T47D (cell line): ENCODE measurements around the gene DNAAF8.
A peak's percentile ranks its signal among the peaks of the same experiment; 100 is the strongest.

Experiments
- DNase-seq, 2 experiments: peaks; one replicate each; pipeline versions ENCODE4 v3.0.0 to v3.0.0-alpha.2; 2011 to 2012; ENCODE audit warnings: low read depth in 1 of 2, low spot score in 1 of 2
- JUND ChIP-seq: IDR thresholded peaks from 2 replicates; pipeline ENCODE4 v1.6.1; 2012; ENCODE audit warnings: low read depth
- in situ Hi-C: cut with HindIII; loops from 2 replicates; pipeline ENCODE4 v1.10.0; 2016; ENCODE audit warnings: low sequenced_read_pairs, low pct_unique_long_range_greater_than_20kb

DNAAF8 gene

GRCh38 chr16:4734063-4734729 is at the start of gene DNAAF8, which contains the start of gene ANKS3:
TSS of gene DNAAF8 (plus strand) at chr16:4734537. CDS start at chr16:4736515, 1,978 bp downstream.
TSS of gene ANKS3 (minus strand) at chr16:4734271. CDS start at chr16:4730149, 4,122 bp downstream.
- in situ Hi-C loops = no loop called here
- peak; percentile 97 to 99 for DNase-seq
- TF ChIP-seq JUND = no peak

- no peak for DNase-seq
- TF ChIP-seq JUND = no peak
- in situ Hi-C loops = no loop called here
Observed at GRCh38 chr16:4684763-4685162, 49.6 kb upstream of the DNAAF8 start.

GRCh38 chr16:4685292-4685691 is 49.0 kb upstream of the DNAAF8 start:
- no peak for TF ChIP-seq JUND
- in situ Hi-C loops = no loop called here
- DNase-seq = no peak

- no peak for DNase-seq
- in situ Hi-C loops = no loop called here
- TF ChIP-seq JUND = no peak
Observed at GRCh38 chr16:4685776-4686496, 48.4 kb upstream of the DNAAF8 start.

GRCh38 chr16:4686497-4687210 is 47.7 kb upstream of the DNAAF8 start:
- no peak for DNase-seq
- in situ Hi-C loops = no loop called here
- TF ChIP-seq JUND = no peak

GRCh38 chr16:4687416-4687815 is 46.9 kb upstream of the DNAAF8 start:
- in situ Hi-C loops = no loop called here
- no peak for TF ChIP-seq JUND
- DNase-seq = no peak

- TF ChIP-seq JUND = no peak
- in situ Hi-C loops = no loop called here
- DNase-seq = no peak
Observed at GRCh38 chr16:4687946-4688673, 46.2 kb upstream of the DNAAF8 start.

- no peak for TF ChIP-seq JUND
- DNase-seq = no peak
- in situ Hi-C loops = no loop called here
Observed at GRCh38 chr16:4688674-4689045, 45.7 kb upstream of the DNAAF8 start.

GRCh38 chr16:4689091-4689671 is 45.2 kb upstream of the DNAAF8 start:
- TF ChIP-seq JUND = no peak
- in situ Hi-C loops = no loop called here

GRCh38 chr16:4689864-4690704 is 44.3 kb upstream of the DNAAF8 start:
- no peak for DNase-seq
- no peak for TF ChIP-seq JUND
- in situ Hi-C loops = no loop called here

More at GRCh38 chr16:4689091-4689671, 45.2 kb upstream of the DNAAF8 start:
- no peak for DNase-seq

- no peak for TF ChIP-seq JUND
- in situ Hi-C loops = no loop called here
- DNase-seq = no peak
Observed at GRCh38 chr16:4690946-4691665, 43.2 kb upstream of the DNAAF8 start.
